Measurements from ENCODE around the gene PFKL.

The PFKL gene

DNA sequence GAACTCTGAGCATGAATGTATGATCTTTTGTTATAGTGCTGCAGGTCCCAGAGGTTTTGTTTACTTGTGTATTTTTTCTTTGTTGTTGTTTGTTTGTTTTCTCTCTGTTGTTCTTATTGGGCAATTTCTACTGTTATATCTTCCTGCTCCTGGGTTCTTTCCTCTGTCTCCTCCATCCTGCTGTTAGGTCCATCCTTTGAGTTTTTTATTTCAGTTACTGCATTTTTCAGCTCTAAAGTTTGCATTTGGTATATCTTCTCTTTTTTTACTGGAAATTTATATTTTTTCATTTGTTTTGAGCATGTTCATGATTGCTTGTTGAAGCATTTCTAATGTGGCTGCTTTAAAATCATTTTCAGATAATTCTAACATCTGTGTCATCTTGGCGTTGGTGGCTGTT, 63.4 kb downstream of the PFKL start:
- DNase-seq (ENCODE audit: low read depth), result no peak

DNA sequence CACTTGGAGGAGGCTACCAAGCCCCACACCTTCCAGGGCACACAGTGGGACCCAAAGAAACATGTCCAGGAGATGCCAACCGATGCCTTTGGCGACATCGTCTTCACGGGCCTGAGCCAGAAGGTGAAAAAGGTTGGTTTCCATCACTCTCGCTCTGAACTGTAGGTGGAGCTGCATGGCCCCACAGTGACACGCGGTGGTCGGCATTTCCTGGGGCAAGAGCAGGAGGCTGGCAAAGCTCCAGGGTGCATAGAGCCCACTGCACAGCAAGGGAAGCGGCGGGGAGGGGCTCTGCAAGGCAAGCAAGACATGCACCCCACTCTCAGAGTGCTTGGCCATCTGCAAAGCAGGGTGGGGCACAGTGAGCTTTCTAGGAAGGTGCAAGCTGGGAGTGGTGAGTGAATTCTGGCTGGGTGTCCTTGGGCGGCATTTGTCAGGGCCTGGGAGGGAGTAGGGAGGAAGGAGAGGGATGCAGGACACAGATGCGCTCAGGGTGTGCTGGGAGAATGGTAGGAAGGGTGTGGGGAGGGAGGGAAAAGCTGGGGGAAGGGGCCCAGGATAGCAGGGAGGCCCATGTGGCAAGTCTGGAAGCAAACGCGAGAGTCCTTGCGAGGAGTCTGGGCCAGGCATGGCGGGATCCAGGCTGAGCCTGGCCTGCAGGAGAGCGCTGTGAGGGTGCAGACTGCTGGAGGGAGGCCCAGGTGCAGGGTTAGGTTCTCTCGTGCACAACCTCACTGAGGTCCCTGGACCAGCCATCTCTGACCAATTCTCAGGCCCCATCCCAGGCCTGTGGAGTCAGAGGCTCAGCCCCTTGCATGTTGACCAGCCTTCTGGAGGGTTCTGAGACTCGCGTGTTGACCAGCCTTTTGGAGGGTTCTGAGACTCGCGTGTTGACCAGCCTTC, 64.5 kb downstream of the PFKL start:
- DNase-seq (ENCODE audit: low read depth), result no peak

DNA sequence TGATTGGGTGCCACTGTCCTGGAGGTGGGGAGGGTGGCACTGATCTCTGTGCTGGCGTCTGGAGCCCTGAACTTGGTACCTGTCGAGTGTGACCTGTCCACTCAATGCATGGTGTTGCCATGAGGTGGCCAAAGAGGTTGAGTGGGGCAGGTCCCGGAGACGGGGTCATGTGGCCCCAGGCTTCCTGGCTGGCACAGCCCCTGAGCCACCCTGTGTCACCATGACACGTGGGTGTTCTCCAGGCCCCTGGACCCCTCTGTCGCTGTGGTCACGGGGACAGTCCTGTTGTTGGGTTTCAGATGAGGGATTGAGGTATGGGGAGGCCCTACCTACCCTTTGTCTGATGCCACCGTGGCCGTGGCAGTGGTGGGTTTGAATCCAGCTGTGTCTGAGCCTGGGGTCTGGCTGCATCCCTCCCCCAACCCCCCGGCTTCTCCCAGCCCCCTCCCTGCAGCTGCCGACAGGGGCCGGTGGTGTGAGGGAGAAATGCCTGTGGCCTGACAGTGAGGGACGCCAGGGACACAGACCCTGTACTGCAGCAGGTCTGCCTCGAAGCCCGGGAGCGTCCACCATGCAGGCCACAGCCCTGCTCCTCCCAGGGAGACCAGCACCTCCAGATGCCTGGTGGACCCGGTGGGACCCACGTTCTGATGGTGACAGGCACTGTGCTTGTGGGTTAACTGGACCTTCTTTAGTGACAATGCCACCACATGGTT, 65.6 kb downstream of the PFKL start:
- no peak for DNase-seq (ENCODE audit: low read depth)

DNA sequence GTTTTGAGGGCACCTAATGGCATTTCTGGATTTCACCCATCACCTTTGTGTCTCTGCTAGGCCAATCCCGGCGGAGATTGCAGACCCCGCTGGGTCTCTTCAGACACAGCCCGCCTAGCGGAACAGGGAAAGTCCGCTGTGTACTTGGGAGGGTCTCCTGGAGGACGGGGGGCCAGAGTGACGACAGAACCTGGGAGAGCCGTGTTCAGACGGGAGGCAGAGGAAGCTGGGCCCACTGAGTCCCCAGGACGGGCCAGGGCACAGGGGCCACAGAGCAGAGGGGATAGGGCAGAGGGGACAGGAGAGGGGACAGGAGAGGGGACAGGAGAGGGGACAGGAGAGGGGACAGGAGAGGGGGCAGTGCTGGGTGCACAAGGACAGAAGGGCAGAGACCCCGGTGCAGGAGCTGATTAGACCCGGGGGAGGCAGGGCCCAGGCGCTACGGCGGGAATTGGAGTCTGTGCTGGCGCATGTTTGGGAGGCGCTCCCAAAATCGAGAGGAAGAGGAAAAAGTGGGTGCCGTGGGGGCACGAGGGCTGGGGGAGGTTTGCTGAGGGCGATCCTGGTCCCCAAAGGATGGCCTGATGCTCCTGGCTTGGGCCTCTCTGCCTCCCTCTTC, 66.2 kb downstream of the PFKL start:
- no peak for DNase-seq (ENCODE audit: low read depth)

DNA sequence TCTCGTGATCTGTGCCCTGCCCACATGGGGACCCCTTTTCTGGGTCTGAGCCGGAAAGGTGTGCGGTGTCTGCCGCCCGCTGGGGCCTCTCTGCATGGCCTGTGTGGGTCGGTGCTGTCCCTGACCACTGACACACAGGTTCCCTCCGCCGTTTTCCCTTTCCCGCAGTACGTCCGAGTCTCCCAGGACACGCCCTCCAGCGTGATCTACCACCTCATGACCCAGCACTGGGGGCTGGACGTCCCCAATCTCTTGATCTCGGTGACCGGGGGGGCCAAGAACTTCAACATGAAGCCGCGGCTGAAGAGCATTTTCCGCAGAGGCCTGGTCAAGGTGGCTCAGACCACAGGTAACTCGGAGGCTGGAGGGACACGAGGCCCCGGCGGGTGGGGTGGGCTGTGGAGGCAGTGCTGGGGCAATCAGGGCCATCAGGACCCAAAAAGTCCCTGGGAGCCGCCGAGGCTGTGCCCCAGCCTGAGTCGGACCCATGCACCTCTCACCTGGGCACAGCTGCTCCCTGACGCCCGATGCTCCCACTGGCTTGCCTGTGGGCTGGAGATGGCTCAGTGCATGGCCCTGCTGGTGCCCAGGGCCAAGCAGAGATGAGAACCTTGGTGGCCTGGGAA, 66.8 kb downstream of the PFKL start:
- no peak for DNase-seq (ENCODE audit: low read depth)

DNA sequence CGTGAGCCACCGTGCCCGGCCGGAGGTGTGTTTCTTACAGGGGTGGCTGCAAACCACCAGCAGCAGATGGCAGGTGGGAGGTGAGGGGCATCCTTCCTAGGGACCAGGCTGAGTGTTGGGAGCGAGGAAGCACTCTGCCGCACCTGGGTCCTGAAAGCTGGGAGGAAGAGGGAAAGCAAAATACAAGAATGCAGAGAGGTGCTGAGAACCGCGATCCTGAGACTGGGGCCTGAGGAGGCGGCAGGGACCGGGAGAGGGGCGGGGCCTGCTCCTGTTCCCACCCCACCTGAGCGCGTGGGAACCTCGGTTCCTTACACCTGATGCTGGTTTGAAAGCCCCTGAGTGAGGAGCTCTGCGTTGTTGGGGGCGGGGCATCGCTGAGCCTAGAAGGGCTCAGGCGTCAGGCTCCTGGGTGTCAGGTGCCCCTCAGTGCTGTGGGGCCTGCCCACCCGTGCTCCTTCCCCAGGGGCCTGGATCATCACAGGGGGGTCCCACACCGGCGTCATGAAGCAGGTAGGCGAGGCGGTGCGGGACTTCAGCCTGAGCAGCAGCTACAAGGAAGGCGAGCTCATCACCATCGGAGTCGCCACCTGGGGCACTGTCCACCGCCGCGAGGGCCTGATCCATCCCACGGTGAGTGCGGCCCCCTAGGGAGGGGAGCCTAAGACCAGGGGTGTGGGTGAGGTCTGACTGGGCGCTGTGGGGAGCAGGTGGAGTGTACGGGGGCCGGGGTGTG, 69.0 kb downstream of the PFKL start:
- DNase-seq (ENCODE audit: low read depth), result no peak

DNA sequence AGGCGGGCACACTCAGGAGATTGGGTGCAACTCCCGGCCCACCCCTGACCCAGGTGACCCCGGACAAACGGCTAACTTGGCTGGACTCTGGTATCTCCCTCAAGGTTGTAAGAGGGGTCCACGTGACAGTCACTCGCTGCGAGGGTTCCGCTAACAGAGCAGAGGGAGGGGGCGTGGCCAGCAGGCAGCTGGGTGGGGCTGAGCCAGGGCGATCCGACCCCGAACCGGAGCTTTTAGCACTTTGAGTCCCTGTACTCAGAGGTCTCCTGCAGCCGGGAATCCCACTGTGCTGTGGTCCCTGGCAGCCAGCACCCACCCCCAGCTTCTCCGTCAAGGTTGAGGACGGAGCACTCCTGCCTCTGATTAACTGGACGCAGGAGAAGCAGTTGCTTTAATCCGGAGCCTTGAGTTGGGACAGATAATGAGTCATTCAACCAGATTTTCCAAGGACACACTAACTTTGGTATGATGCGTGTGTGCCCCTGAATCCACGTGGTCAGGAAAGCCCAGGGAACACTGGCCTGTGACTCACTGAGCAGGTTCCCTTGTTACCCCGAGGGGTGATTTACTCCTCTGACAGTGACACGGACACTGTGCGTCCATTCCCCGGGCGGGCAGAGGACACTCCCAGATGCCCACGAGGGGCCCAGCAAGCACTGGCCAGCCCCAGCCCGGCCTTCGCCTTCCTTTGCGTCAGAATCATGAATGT, 70.3 kb downstream of the PFKL start:
- no peak for DNase-seq (ENCODE audit: low read depth)

DNA sequence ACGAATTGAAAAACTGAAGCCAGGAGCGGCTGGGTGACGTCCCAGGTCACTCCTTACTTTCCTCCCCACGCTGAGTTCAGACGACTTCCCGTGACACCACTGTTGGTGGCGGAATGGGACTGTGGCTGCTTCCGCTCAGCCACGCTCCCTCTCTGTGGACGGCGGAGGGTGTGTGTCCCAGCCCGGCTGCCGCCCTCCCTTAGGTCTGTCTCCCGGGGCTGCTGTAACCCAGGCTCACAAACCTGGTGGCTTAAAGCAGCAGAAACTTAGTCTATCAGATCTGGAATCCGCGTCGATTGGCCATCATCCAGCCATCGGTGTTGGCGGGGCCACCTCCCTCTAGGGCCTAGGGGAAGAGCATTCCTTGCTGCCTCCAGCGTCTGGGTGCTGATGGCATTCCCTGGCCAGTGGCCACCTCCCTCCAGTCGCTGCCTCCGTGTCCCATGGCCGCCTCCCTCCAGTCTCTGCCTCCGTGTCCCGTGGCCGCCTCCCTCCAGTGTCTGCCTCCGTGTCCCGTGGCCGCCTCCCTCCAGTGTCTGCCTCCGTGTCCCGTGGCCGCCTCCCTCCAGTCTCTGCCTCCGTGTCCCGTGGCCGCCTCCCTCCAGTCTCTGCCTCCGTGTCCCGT, 71.0 kb downstream of the PFKL start:
- DNase-seq (ENCODE audit: low read depth), result no peak

DNA sequence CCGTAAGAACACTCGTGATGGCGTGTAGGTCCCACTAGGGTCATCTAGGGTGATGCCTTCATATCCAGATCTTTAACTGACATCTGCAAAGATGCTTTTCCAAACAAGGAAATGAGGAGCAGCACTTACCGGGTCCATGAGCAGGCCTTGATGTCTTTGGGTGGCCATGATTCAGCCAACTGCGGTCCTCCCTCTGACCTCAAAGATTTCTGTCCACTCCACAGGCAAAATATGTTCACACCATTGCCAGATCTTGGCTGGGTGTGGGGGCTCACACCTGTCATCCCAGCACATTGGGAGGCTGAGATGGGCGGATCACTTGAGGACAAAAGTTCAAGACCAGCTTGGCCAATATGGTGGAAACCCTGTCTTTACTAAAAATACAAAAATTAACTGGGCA, 71.7 kb downstream of the PFKL start:
- DNase-seq (ENCODE audit: low read depth), result no peak

DNA sequence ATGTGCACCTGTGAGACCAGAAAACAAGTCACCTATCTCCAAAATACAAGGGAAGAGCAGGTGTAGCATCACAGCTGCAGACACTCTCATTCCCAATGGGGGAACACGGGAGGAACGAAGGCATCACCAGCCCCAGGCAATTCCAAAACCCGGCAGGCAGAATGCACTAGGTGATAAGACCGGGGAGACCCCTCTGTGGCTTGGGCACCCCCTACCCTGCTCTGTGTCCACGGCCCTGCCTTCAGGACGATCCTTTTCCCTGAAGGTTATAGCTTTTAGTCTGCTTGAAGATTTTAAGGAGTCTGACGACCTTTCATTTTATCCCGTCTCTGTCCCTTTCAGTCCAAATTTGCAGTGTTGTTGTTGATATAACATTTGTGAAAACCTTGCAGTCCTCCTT, 72.8 kb downstream of the PFKL start:
- no peak for DNase-seq (ENCODE audit: low read depth)

DNA sequence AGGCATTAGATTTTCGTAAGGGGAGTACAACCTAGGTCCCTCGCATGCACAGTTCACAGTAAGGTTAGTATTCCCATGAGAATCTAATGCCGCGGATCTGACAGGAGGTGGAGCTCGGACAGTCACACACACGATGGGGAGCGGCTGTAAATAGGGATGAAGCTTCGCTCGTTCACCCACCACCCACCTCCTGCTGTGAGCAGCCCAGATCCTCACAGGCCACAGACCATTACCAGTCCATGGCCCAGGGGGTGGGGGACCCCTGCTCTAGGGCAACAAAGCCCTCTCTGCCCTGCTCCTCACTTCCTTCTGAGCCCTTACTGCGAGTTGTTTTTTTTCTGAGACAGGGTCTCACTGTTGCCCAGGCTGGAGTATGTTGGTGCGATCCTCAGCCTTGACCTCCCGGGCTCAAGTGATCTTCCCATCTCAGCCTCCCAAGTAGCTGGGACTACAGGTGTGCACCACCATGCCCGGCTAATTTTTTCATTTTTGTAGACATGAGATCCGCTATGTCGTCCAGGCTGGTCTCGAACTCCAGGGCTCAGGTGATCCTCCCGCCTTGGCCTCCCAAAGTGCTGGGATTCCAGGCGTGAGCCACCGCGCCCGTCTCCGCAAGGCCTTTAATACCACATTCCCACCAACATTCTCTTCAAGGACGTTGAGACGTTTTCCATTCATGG, 74.9 kb downstream of the PFKL start:
- no peak for DNase-seq (ENCODE audit: low read depth)

DNA sequence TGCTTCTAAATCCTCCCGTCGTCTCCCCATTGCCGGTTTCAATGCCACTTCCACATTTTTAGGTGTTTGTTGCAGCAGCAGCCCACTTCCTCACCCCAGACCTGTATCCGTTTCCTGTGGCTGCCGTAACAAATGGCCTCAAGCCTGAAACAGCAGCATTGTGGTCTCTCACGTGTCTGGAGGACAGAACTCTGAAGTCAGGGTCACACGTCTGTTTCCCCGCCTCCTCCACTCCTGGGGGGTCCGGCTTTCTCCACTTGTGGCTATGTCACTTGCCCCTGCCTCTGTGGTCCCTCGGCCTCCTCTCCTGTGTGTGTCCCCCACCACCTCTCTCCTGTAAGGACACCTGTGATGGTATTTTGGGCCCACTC, 75.4 kb downstream of the PFKL start:
- no peak for DNase-seq (ENCODE audit: low read depth)

DNA sequence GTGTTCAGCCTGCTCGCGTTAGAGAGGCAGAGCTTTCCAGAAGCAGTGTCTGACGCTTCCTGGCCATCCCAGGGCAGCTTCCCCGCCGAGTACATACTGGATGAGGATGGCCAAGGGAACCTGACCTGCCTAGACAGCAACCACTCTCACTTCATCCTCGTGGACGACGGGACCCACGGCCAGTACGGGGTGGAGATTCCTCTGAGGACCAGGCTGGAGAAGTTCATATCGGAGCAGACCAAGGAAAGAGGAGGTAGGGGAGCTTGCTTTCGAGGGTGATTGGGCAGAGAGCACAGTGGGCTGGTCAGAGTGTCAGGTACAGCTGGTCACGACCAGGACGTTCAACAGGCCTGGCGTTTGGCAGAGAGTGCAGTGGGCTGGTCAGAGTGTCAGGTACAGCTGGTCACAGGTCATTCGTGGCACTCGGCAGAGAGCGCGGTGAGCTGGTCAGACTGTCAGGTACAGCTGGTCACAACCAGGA, 75.9 kb downstream of the PFKL start:
- no peak for DNase-seq (ENCODE audit: low read depth)

DNA sequence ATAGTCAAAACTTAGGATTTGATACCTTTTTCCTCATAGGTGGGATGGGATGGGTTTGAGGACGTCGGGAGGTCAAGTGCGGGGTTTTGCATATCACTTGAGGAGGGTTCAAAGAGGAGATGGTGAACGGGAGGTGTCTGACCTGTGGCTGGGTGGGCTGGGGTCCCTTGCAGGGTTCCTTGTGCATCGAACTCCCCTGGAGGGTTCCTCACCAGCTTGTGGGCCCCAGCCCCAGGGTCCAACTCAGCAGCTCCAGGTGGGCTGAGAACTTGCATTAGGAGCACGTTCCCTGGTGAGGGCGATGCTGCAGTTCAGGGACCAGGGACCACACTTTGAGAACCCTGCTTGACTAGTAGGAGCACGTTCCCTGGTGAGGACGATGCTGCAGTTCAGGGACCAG, 76.8 kb downstream of the PFKL start:
- no peak for DNase-seq (ENCODE audit: low read depth)

Data from stimulated activated CD8-positive, alpha-beta memory T cell treated with anti-CD3 and anti-CD28 coated beads, Interleukin-12 subunit alpha, Interleukin-12 subunit beta, amount 100 ng/mL, for 4 hours (primary cell).